GM12865 (cell line): ENCODE measurements around the gene COQ3.

Experiments
- DNase-seq: peaks from one replicate; pipeline ENCODE4 v3.0.0; 2010; ENCODE audit warnings: low read depth
- H3K4me3 ChIP-seq: 2 replicates; pipeline ENCODE4 v1.5.1; 2011; ENCODE audit warnings: mild to moderate bottlenecking, low read depth, low read length, control low read depth
- TF ChIP-seq, protein P1 (sequence below): IDR thresholded peaks from 2 replicates; pipeline ENCODE4 v1.5.1; 2011; ENCODE audit warnings: low read length, control low read depth, low read depth, inconsistent platforms; ENCODE audit not compliant: insufficient read depth; ENCODE audit errors: missing control alignments

COQ3 gene

DNA sequence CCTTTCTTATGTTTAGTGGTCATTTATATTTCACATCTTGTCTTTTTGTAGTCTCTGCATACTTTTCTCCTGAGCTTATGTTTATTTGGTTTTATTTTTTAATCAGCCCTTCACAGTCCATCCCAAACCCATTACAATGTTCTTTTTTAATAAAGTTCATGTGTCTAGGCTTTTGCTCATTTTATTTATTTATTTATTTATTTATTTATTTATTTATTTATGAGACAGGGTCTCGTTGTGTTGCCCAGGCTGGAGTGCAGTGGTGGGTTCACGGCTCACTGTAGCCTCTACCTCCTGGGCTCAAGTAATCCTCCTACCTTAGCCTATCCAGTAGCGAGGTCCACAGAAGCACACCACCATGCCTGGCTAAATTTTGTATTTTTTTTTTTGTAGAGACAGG lies 3.1 kb downstream of the COQ3 start:
- no peak overlapping the region for H3K4me3 ChIP-seq
- TF ChIP-seq, protein P1, sequence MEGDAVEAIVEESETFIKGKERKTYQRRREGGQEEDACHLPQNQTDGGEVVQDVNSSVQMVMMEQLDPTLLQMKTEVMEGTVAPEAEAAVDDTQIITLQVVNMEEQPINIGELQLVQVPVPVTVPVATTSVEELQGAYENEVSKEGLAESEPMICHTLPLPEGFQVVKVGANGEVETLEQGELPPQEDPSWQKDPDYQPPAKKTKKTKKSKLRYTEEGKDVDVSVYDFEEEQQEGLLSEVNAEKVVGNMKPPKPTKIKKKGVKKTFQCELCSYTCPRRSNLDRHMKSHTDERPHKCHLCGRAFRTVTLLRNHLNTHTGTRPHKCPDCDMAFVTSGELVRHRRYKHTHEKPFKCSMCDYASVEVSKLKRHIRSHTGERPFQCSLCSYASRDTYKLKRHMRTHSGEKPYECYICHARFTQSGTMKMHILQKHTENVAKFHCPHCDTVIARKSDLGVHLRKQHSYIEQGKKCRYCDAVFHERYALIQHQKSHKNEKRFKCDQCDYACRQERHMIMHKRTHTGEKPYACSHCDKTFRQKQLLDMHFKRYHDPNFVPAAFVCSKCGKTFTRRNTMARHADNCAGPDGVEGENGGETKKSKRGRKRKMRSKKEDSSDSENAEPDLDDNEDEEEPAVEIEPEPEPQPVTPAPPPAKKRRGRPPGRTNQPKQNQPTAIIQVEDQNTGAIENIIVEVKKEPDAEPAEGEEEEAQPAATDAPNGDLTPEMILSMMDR = no peak
- DNase-seq = no peak

GRCh38 chr6:99384507-99384906 lies 9.5 kb downstream of the COQ3 start:
- no peak for DNase-seq
- TF ChIP-seq, protein P1 = no peak
- no peak overlapping the region for H3K4me3 ChIP-seq

DNA sequence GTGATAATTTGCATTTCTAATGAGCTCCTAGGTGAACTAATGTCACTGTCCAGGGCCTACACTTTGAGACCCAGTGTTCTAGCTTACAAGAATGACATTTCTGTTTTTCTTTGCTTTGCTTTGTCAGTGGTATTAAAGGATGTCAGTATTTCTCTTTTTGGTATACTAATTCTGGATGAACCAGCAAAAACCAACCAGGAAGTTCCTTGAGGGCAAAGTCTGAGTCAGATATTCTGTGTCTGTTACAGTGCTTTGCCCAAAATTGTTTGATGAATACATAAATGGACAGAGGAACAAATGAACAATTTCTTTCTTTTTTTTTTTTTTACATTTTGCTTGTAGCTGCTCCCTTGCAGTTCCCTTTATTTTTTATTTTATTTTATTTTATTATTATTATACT lies 15.4 kb downstream of the COQ3 start:
- TF ChIP-seq, protein P1 = no peak
- no peak overlapping the region for H3K4me3 ChIP-seq
- DNase-seq = no peak

GRCh38 chr6:99369533-99369932 lies 24.5 kb downstream of the COQ3 start:
- DNase-seq = no peak
- TF ChIP-seq, protein P1 = no peak
- H3K4me3 ChIP-seq = no peak overlapping the region

DNA sequence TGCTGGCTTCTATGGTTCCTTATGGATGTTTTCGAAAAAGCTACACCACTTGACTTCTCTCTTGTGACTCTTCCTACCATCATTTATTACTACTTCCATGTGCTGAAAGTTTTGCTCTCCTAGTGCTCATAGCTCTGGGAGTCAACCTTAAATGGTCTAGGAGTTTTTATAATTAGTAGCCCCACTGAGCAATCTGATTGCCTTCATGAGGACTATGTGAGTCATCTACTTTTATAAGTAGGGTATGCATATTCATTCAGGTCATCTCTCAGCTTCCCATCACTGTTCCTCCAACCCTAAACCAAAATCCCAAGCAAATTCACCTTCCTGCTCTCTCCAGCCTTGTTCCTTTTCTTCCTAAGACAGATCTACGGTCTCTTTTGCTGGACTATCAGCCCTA lies 27.1 kb downstream of the COQ3 start:
- no peak overlapping the region for H3K4me3 ChIP-seq
- TF ChIP-seq, protein P1 = no peak
- no peak for DNase-seq

DNA sequence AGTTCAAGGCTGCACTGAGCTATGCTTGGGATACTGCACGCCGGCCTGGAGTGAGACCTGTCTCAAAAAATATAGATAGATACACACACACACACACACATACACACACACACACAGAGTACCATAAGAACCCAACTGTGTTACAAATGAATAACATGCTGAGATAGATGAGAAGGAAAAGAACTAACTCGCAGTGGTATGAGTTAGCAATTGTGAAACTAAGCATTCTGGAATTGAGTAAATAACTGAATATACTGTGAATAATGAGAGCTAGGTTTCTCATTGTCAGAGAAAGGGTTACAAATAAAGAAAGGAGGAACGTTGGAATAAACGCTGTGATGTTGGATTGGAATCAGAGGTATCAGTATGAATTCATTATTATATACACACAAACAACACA lies 30.0 kb downstream of the COQ3 start:
- peak; percentile 60 for DNase-seq
- H3K4me3 ChIP-seq = no peak overlapping the region
- TF ChIP-seq, protein P1 = no peak

- H3K4me3 ChIP-seq = no peak overlapping the region
- DNase-seq = no peak
- TF ChIP-seq, protein P1 = no peak
Measured at GRCh38 chr6:99362678-99363268, 31.2 kb downstream of the COQ3 start.
